Lower leg skin (tissue), 3 donors: ENCODE results near the gene LIPC.

ENCODE experiments used
- CTCF ChIP-seq, 3 donors: fragments of 450-650 bp; IDR thresholded peaks; one replicate each; pipeline ENCODE4 v1.5.1; 2016; ENCODE audit warnings: antibody characterized with exemption in 3 of 3, mild to moderate bottlenecking in 3 of 3, moderate library complexity in 2 of 3
- POLR2A ChIP-seq, 2 donors: fragments of 450-650 bp; IDR thresholded peaks; one replicate each; pipeline ENCODE4 v1.6.1; 2016 to 2017; ENCODE audit warnings: antibody characterized with exemption in 2 of 2, mild to moderate bottlenecking in 1 of 2, moderate library complexity in 1 of 2

- TF ChIP-seq POLR2A (IDR thresholded peaks at IDR 0.05) (no peak), CTCF (IDR thresholded peaks at IDR 0.05) (no peak)
Observed at GRCh38 chr15:58575045-58575786, 143.4 kb downstream of the LIPC start.
